ENCODE data around the gene TBCCD1. TPM values are rescaled to one million over a fixed set of nuclear protein-coding genes. Genes with fewer than 3 reads are reported as not detected.

TBCCD1 gene
- total RNA-seq, 1 experiment from 2014 or later, result 20.1 TPM

GRCh38 chr3:186515125-186515524 lies 52.0 kb downstream of the TBCCD1 start:
- POLR2A ChIA-PET (ENCODE audit: low non-redundant PET), result no interaction called here
- no TSS peak for BruUV-seq (replicated peaks)
- no peak for TF ChIP-seq EZH2 (IDR thresholded peaks at IDR 0.05; ENCODE audit: borderline replicate concordance, low read depth, low read length, poor library complexity, severe bottlenecking)
- TF ChIP-seq CTCF (conservative IDR thresholded peaks at IDR 0.05; ENCODE audit: low read depth, low read length), result no peak

GRCh38 chr3:186514296-186515002 lies 52.7 kb downstream of the TBCCD1 start:
- Histone ChIP-seq H3K4me3 (ENCODE audit: low read depth, low read length, poor library complexity, severe bottlenecking) (no peak overlapping the region), H3K27ac (ENCODE audit: low read depth, low read length, poor library complexity, severe bottlenecking) (no peak overlapping the region), H3K9me3 (ENCODE audit: low read depth, low read length, poor library complexity, severe bottlenecking) (no peaks in the 10 kb centered on the region), H3K27me3 (replicated peaks; ENCODE audit: insufficient read depth, low read depth, low read length, poor library complexity) (peaks cover 3% of the 10 kb centered on the region), H3K4me1 (ENCODE audit: insufficient read depth, low read length, poor library complexity, severe bottlenecking) (no peaks in the 10 kb centered on the region), H3K36me3 (ENCODE audit: insufficient read depth, low read length, poor library complexity, severe bottlenecking) (no peaks in the 10 kb centered on the region)
- ChIA-PET CTCF (no interaction called here), POLR2A (ENCODE audit: low non-redundant PET) (no interaction called here)
- intact Hi-C loops (cut with micrococcal nuclease; ENCODE audit: unreplicated experiment), result no loop called here
- TF ChIP-seq EZH2 (IDR thresholded peaks at IDR 0.05; ENCODE audit: borderline replicate concordance, low read depth, low read length, poor library complexity, severe bottlenecking) (no peak), CTCF (conservative IDR thresholded peaks at IDR 0.05; ENCODE audit: low read depth, low read length) (peak; percentile 50)
- BruUV-seq (replicated peaks), result no TSS peak
- peak; percentile 15 for DNase-seq (ENCODE audit: low spot score)

More at GRCh38 chr3:186515125-186515524, 52.0 kb downstream of the TBCCD1 start:
- no peak for DNase-seq (ENCODE audit: low spot score)
- no peaks in the 10 kb centered on the region for H3K9me3 ChIP-seq (ENCODE audit: low read depth, low read length, poor library complexity, severe bottlenecking)
- peaks cover 3% of the 10 kb centered on the region for H3K27me3 ChIP-seq (replicated peaks; ENCODE audit: insufficient read depth, low read depth, low read length, poor library complexity)
- H3K4me3 ChIP-seq (ENCODE audit: low read depth, low read length, poor library complexity, severe bottlenecking), result no peak overlapping the region
- intact Hi-C loops (cut with micrococcal nuclease; ENCODE audit: unreplicated experiment), result no loop called here
- no peak overlapping the region for H3K27ac ChIP-seq (ENCODE audit: low read depth, low read length, poor library complexity, severe bottlenecking)
- H3K36me3 ChIP-seq (ENCODE audit: insufficient read depth, low read length, poor library complexity, severe bottlenecking), result no peaks in the 10 kb centered on the region
- CTCF ChIA-PET, result no interaction called here
- no peaks in the 10 kb centered on the region for H3K4me1 ChIP-seq (ENCODE audit: insufficient read depth, low read length, poor library complexity, severe bottlenecking)

- no TSS peak for BruUV-seq (replicated peaks)
- no peak overlapping the region for H3K27ac ChIP-seq (ENCODE audit: low read depth, low read length, poor library complexity, severe bottlenecking)
- DNase-seq (ENCODE audit: low spot score), result no peak
- H3K27me3 ChIP-seq (replicated peaks; ENCODE audit: insufficient read depth, low read depth, low read length, poor library complexity), result peaks cover 3% of the 10 kb centered on the region
- intact Hi-C loops (cut with micrococcal nuclease; ENCODE audit: unreplicated experiment), result no loop called here
- H3K9me3 ChIP-seq (ENCODE audit: low read depth, low read length, poor library complexity, severe bottlenecking), result no peaks in the 10 kb centered on the region
- no peak for TF ChIP-seq EZH2 (IDR thresholded peaks at IDR 0.05; ENCODE audit: borderline replicate concordance, low read depth, low read length, poor library complexity, severe bottlenecking)
- H3K4me1 ChIP-seq (ENCODE audit: insufficient read depth, low read length, poor library complexity, severe bottlenecking), result no peaks in the 10 kb centered on the region
- no peaks in the 10 kb centered on the region for H3K36me3 ChIP-seq (ENCODE audit: insufficient read depth, low read length, poor library complexity, severe bottlenecking)
- ChIA-PET CTCF (interaction anchor here (0.5 kb wide), 1 partner anchor 76 kb away, joined by 5 read pairs; no protein-coding TSS in a partner anchor), POLR2A (ENCODE audit: low non-redundant PET) (no interaction called here)
- no peak overlapping the region for H3K4me3 ChIP-seq (ENCODE audit: low read depth, low read length, poor library complexity, severe bottlenecking)
Measured at GRCh38 chr3:186513386-186513785, 53.8 kb downstream of the TBCCD1 start.

Data from A673 (cell line).